Epidermal melanocyte (primary cell): ENCODE data around the gene IFNA16.
"Not testable (repeated sequence)": the region's sequence is repeated elsewhere in the genome, so short reads cannot be mapped to it uniquely, and the experiment has no call there.

Experiments used
- DNase-seq: peaks from one replicate; pipeline ENCODE4 v3.0.0; 2011; ENCODE audit warnings: low spot score; ENCODE audit not compliant: insufficient read length

Gene IFNA16

GRCh38 chr9:21202105-21202504 is 15.0 kb downstream of the IFNA16 start, which contains the start of gene IFNA7:
Gene IFNA7 (minus strand): TSS chr9:21202205. CDS start chr9:21202165, 40 bp downstream.
- not testable (repeated sequence) for DNase-seq

GRCh38 chr9:21194867-21195776 is 22.0 kb downstream of the IFNA16 start:
- not testable (repeated sequence) for DNase-seq

- not testable (repeated sequence) for DNase-seq
Observed at GRCh38 chr9:21187487-21187886, 29.6 kb downstream of the IFNA16 start, which contains the start of gene IFNA4. Gene IFNA4 (minus strand): TSS chr9:21187587. CDS start chr9:21187531, 56 bp downstream.

GRCh38 chr9:21182810-21183736 is 34.0 kb downstream of the IFNA16 start:
- not testable (repeated sequence) for DNase-seq

GRCh38 chr9:21174671-21175070 is 42.4 kb downstream of the IFNA16 start:
- DNase-seq = no peak

GRCh38 chr9:21172156-21172555 is 45.0 kb downstream of the IFNA16 start:
- no peak for DNase-seq

- no peak for DNase-seq
Observed at GRCh38 chr9:21171351-21171750, 45.8 kb downstream of the IFNA16 start.

- not testable (repeated sequence) for DNase-seq
Observed at GRCh38 chr9:21166560-21166959, 50.6 kb downstream of the IFNA16 start, which contains the start of gene IFNA21. Gene IFNA21 (minus strand): TSS chr9:21166660. CDS start chr9:21166612, 48 bp downstream.
